Ovary (tissue), 9 donors: Measurements from ENCODE around the gene STRN4. TPM values are rescaled to one million over a fixed set of nuclear protein-coding genes. Genes with fewer than 3 reads are reported as not detected.
"Not testable (repeated sequence)": the region's sequence is repeated elsewhere in the genome, so short reads cannot be mapped to it uniquely, and the experiment has no call there.

Experiments used
- DNase-seq, 5 donors: peaks; one replicate each; pipeline ENCODE4 v3.0.0-alpha.2; 2019 to 2020
- H3K27ac ChIP-seq, 2 donors: fragments of 200-600 bp; one replicate each; pipeline versions ENCODE4 v1.5.1 to v1.8.0; 2019 to 2022
- H3K27me3 ChIP-seq: fragments of 200-600 bp; one replicate; pipeline ENCODE4 v1.8.0; 2022
- H3K36me3 ChIP-seq: fragments of 200-600 bp; sonication (generic); one replicate; pipeline ENCODE4 v1.5.1; 2019
- H3K4me1 ChIP-seq: one replicate; pipeline ENCODE4 v1.8.1; 2013; ENCODE audit warnings: mild to moderate bottlenecking, moderate library complexity; ENCODE audit not compliant: insufficient read depth
- H3K4me3 ChIP-seq: fragments of 200-600 bp; sonication (generic); one replicate; pipeline ENCODE4 v1.5.1; 2017
- H3K9me3 ChIP-seq, 2 donors: fragments of 200-600 bp in 1 of 2; sonication (generic) in 1 of 2; one replicate each; pipeline versions ENCODE4 v1.5.1 to v1.8.1; 2013 to 2019; ENCODE audit warnings: mild to moderate bottlenecking in 1 of 2, moderate library complexity in 1 of 2
- EP300 ChIP-seq: sonication (generic); formaldehyde crosslinking; IDR thresholded peaks from one replicate; pipeline ENCODE4 v1.6.1; 2017; ENCODE audit warnings: antibody characterized with exemption
- POLR2A ChIP-seq: fragments of 450-650 bp; IDR thresholded peaks from one replicate; pipeline ENCODE4 v1.6.1; 2017; ENCODE audit warnings: antibody characterized with exemption, mild to moderate bottlenecking, moderate library complexity
- WGBS, 3 donors: extraction: QIAGEN DNeasy Blood & Tissue Kit in 1 of 3; methylation state at CpG; one replicate each; pipeline versions ENCODE4 v1.1.5 to v1.1.7; 2013 to 2017; 5-methylcytosine and 5-hydroxymethylcytosine counted together
- intact Hi-C, 4 donors: fragments of 100-400 bp; cut with DNase I; formaldehyde crosslinking; loops; one replicate each; pipeline versions ENCODE4 v1.11.0 to v1.15.1; 2022 to 2023
- polyA plus RNA-seq, 2 donors: library from polyadenylated mRNA; stranded (reverse); fragments of 200-250 nt in 1 of 2; fragments of 350-450 nt in 1 of 2; fragmentation: Illumina TruSeq in 1 of 2; extraction: RNeasy Lipid Tissue Mini Kit (QIAGEN cat#74804) in 1 of 2; gene quantifications; one replicate each; pipeline ENCODE4 v1.2.3, GENCODE V29; 2013 to 2014
- total RNA-seq, 7 donors: library from RNA; depleted of rRNA in 2 of 7; stranded (reverse); fragments of >200 nt in 2 of 7; fragmentation: NEBNext Ultra II Directional in 3 of 7; extraction: Animal tissue kit (Norgen Biotek cat#: 25700) in 3 of 7; gene quantifications; one replicate each; pipeline versions ENCODE4 v1.1.0 to v1.2.4, GENCODE V29; 2016 to 2023
- TF ChIP-seq, protein P1 (sequence below), 3 donors: fragments of 450-650 bp in 2 of 3; fragments of 200-600 bp in 1 of 3; IDR thresholded peaks; one replicate each; pipeline versions ENCODE4 v1.5.1 to v1.8.0; 2016 to 2022; ENCODE audit warnings: antibody characterized with exemption in 3 of 3, mild to moderate bottlenecking in 1 of 3
- donor health status: DM: no; HTN: no; CAD: no; lungs with moderate emphysema.
- donor health status: DM: no; HTN: no; CAD: no.
- donor health status: Bipolar disorder and iron deficiency.
- donor health status: DM: yes; HTN: yes; CAD: no.
- donor health status: DM: no; HTN: no; CAD: no.
- donor health status: DM: yes; HTN: yes; CAD: no.

The STRN4 gene
- total and polyA plus RNA-seq, 9 donors, result 34.8 to 85.3 (median 59.1) TPM

DNA sequence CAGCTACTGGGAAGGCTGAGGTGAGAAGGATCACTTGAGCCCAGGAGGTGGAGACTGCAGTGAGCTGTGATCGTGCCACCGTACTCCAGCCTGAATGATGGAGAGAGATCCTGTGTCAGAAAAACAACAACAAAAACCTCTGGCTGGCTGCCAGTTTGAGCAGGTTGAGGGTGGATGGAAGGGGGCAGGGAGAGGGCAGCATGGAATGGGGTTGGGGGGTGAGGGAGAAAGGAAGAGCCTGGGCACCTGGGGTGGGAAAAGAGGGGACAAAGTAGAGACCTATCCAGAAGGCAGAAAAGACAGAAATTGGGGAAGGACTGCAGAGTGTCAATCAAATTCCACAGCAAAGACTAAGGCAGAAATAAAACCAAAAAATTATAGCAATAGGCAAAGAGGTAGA, 37.4 kb upstream of the STRN4 start:
- peak in 1 of 5 donors; percentile 48 for DNase-seq
- Histone ChIP-seq H3K9me3 (no peaks in the 10 kb centered on the region), H3K4me3 (no peak overlapping the region), H3K4me1 (peaks cover 20% of the 10 kb centered on the region), H3K36me3 (no peaks in the 10 kb centered on the region), H3K27me3 (no peaks in the 10 kb centered on the region), H3K27ac (peak overlapping the region in 1 of 2 donors; percentile 24)
- intact Hi-C loops, result no loop called here
- TF ChIP-seq, protein P1, sequence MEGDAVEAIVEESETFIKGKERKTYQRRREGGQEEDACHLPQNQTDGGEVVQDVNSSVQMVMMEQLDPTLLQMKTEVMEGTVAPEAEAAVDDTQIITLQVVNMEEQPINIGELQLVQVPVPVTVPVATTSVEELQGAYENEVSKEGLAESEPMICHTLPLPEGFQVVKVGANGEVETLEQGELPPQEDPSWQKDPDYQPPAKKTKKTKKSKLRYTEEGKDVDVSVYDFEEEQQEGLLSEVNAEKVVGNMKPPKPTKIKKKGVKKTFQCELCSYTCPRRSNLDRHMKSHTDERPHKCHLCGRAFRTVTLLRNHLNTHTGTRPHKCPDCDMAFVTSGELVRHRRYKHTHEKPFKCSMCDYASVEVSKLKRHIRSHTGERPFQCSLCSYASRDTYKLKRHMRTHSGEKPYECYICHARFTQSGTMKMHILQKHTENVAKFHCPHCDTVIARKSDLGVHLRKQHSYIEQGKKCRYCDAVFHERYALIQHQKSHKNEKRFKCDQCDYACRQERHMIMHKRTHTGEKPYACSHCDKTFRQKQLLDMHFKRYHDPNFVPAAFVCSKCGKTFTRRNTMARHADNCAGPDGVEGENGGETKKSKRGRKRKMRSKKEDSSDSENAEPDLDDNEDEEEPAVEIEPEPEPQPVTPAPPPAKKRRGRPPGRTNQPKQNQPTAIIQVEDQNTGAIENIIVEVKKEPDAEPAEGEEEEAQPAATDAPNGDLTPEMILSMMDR (IDR thresholded peaks at IDR 0.05), result no peak
- TF ChIP-seq EP300 (no peak), POLR2A (no peak)
- WGBS, 3 donors, result 29 to 52% (median 47%) methylated on average over 2 of the region's 2 CpGs

DNA sequence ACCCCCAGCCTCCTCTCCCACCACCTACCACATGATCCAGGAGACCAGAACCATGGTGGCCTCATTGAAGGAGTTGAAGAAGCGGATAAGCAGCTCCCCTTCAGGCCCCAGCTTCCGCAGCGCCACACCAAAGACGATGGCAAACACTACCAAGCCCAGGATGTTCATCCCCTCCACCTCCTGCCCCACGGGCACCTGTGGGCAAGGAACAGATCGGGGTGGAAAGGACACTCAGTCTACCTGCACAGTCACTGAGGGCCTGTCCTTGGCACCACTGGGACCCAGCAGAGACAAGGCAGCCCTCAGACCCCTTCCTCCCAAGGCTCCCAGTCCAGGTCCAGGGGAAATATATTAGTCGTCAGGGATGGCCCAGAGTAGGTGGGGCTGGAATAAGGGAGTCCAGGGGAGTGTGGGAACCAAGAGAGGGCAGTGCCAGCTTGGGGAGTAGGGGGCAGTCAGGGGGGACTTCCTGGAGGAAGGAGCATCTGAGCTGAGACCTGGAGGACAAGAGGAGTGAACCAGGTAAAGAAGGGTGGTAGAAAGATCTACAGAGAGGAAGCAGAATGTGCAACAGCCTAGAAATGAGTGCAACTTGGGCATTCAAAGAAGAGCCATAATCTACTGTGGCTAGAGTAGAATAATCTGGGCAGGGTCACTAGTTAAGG, 36.2 kb upstream of the STRN4 start:
- no peak overlapping the region for H3K4me3 ChIP-seq
- DNase-seq, result no peak
- no peak overlapping the region for H3K27ac ChIP-seq
- 88 to 94% (median 93%) methylated on average over 7 of the region's 7 CpGs for WGBS, 3 donors
- intact Hi-C loops, result no loop called here
- no peaks in the 10 kb centered on the region for H3K27me3 ChIP-seq
- peaks cover 20% of the 10 kb centered on the region for H3K4me1 ChIP-seq
- no peaks in the 10 kb centered on the region for H3K36me3 ChIP-seq
- H3K9me3 ChIP-seq, result no peaks in the 10 kb centered on the region
- TF ChIP-seq EP300, result no peak
- no peak for TF ChIP-seq POLR2A
- TF ChIP-seq, protein P1 (IDR thresholded peaks at IDR 0.05), result no peak

DNA sequence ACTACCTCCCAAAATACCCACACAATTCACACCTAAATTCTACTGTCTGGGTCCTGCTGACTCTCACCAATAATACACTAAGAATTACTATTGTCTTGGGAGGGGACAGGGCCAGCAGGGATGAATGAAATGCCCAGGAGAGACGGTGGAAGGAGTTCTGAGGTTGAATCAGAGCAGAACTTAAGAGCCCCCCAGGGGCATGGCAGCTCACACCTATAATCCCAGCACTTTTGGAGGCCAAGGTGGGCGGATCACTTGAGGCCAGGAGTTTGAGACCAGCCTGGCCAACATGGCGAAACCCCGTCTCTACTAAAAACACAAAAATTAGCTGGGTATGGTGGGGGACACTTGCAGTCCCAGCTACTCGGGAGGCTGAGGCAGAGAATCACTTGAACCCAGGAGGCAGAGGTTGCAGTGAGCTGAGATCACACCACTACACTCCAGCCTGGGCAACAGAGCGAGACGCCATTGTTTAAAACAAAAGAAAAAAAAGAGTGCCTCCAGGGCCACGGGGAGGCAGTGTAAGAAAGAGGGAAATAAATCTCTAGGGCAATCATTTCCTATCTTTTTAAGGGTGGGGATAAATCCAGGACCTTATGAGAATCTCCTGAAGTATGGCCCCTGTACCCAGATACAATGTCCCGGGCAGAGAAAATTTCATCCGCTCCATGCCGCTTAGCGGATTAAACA, 31.9 kb upstream of the STRN4 start:
- H3K27me3 ChIP-seq, H3K4me1 ChIP-seq, intact Hi-C loops, H3K36me3 ChIP-seq, DNase-seq, H3K9me3 ChIP-seq, H3K4me3 ChIP-seq, H3K27ac ChIP-seq: not testable (repeated sequence)
- 89 to 94% (median 90%) methylated on average over 12 of the region's 12 CpGs for WGBS, 3 donors

DNA sequence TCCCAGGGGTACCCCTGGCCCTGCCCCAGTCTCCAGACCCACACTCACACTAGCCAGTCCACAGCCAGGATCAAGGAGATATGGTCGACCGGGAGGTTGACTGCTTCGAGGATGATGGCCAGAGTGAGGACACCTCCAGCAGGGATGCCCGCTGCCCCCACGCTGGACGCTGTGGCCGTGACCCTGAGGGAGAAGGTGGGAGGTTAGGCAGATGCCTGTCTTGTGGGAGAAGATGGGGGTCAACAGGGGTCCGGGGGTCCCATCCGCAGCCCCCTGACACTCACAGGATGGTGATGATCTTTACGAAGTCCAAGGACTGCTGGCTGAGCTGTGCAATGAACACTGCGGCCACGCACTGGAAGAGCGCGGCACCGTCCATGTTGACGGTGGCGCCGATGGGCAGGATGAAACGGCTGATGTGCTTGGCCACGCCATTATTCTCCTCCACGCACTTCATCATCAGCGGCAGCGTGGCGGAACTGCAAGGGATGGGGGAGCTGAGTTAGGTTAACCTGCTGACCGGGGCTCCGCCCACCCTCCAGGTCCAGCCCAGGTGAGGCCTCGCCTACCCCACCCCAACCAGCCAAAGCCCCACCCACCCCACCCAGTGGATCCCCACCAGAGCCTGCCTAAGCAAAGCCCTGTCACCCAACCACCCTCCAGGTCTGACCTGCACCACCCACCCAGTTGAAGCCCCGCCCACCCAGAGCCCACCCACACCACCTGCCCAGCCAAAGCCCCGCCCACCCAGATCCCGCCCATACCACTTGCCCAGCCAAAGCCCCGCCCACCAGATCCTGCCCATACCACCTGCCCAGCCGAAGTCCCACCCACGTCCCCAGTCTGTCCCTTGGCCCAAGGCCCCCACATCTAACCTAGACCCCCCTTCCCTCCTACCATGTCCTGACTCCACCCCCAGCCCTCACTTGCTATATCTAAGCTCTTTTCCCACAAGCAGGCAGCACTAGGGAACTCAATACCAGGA, 31.0 kb upstream of the STRN4 start:
- H3K27ac ChIP-seq, result no peak overlapping the region
- no peaks in the 10 kb centered on the region for H3K9me3 ChIP-seq
- TF ChIP-seq, protein P1 (IDR thresholded peaks at IDR 0.05), result no peak
- TF ChIP-seq EP300 (no peak), POLR2A (no peak)
- no peaks in the 10 kb centered on the region for H3K36me3 ChIP-seq
- 90 to 91% (median 90%) methylated on average over 31 to 33 of the region's 33 CpGs for WGBS, 3 donors
- DNase-seq, result no peak
- intact Hi-C loops, result no loop called here
- H3K27me3 ChIP-seq, result no peaks in the 10 kb centered on the region
- H3K4me3 ChIP-seq, result no peak overlapping the region
- H3K4me1 ChIP-seq, result no peaks in the 10 kb centered on the region
